WTC11 (cell line): ENCODE data around the gene BAZ2A.

Experiments
- ATF2 ChIP-seq: sonication (generic); formaldehyde crosslinking; IDR thresholded peaks from 2 replicates; pipeline ENCODE4 v1.8.1; 2022; ENCODE audit warnings: low read depth, missing genetic modification reagents, borderline replicate concordance
- CREM ChIP-seq: sonication (generic); formaldehyde crosslinking; IDR thresholded peaks from 2 replicates; pipeline ENCODE4 v1.8.1; 2022; ENCODE audit warnings: mild to moderate bottlenecking, missing genetic modification reagents, moderate library complexity
- CTCF ChIP-seq: fragments of 200-600 bp; IDR thresholded peaks from 2 replicates; pipeline ENCODE4 v1.8.0; 2022; ENCODE audit warnings: antibody characterized with exemption
- FOXP4 ChIP-seq: sonication (generic); formaldehyde crosslinking; IDR thresholded peaks from 2 replicates; pipeline ENCODE4 v1.8.0; 2022; ENCODE audit warnings: mild to moderate bottlenecking, missing genetic modification reagents
- GABPB1 ChIP-seq: sonication (generic); formaldehyde crosslinking; IDR thresholded peaks from 2 replicates; pipeline ENCODE4 v1.8.1; 2023; ENCODE audit warnings: mild to moderate bottlenecking, missing genetic modification reagents
- IRF1 ChIP-seq: sonication (generic); formaldehyde crosslinking; IDR thresholded peaks from 2 replicates; pipeline ENCODE4 v1.8.0; 2023; ENCODE audit warnings: missing genetic modification reagents
- JUN ChIP-seq: sonication (generic); formaldehyde crosslinking; IDR thresholded peaks from 2 replicates; pipeline ENCODE4 v1.8.0; 2023; ENCODE audit warnings: mild to moderate bottlenecking, missing genetic modification reagents
- MAX ChIP-seq: sonication (generic); formaldehyde crosslinking; IDR thresholded peaks from 2 replicates; pipeline ENCODE4 v1.8.0; 2022; ENCODE audit warnings: mild to moderate bottlenecking, missing genetic modification reagents
- MYBL2 ChIP-seq: sonication (generic); formaldehyde crosslinking; IDR thresholded peaks from 2 replicates; pipeline ENCODE4 v1.8.1; 2023; ENCODE audit warnings: mild to moderate bottlenecking, moderate library complexity, missing genetic modification reagents
- NFE2L1 ChIP-seq: sonication (generic); formaldehyde crosslinking; IDR thresholded peaks from 2 replicates; pipeline ENCODE4 v1.8.1; 2023; ENCODE audit warnings: missing genetic modification reagents
- SP1 ChIP-seq: sonication (generic); formaldehyde crosslinking; conservative IDR thresholded peaks from 2 replicates; pipeline ENCODE4 v1.8.1; 2022; ENCODE audit warnings: missing genetic modification reagents
- TCF7 ChIP-seq: sonication (generic); formaldehyde crosslinking; IDR thresholded peaks from 2 replicates; pipeline ENCODE4 v1.8.0; 2022; ENCODE audit warnings: mild to moderate bottlenecking, low read depth, missing genetic modification reagents, moderate library complexity

GRCh38 chr12:56572288-56572687 is 57.8 kb downstream of the BAZ2A start:
- no peak for TF ChIP-seq CTCF
- no peak for TF ChIP-seq NFE2L1
- TF ChIP-seq SP1 (CRISPR knock-in tag), result no peak
- no peak for TF ChIP-seq MYBL2 (CRISPR knock-in tag)
- no peak for TF ChIP-seq FOXP4 (CRISPR knock-in tag)
- TF ChIP-seq JUN, result no peak
- no peak for TF ChIP-seq MAX (CRISPR knock-in tag)
- no peak for TF ChIP-seq ATF2 (CRISPR knock-in tag)
- TF ChIP-seq GABPB1, result no peak
- TF ChIP-seq TCF7 (CRISPR knock-in tag), result no peak
- TF ChIP-seq CREM, result no peak
- no peak for TF ChIP-seq IRF1
